ENCODE results near the gene BLNK.

GRCh38 chr10:96304230-96304629, 32.9 kb upstream of the BLNK start, which contains the start of gene DNTT:
- TF ChIP-seq, protein P1, sequence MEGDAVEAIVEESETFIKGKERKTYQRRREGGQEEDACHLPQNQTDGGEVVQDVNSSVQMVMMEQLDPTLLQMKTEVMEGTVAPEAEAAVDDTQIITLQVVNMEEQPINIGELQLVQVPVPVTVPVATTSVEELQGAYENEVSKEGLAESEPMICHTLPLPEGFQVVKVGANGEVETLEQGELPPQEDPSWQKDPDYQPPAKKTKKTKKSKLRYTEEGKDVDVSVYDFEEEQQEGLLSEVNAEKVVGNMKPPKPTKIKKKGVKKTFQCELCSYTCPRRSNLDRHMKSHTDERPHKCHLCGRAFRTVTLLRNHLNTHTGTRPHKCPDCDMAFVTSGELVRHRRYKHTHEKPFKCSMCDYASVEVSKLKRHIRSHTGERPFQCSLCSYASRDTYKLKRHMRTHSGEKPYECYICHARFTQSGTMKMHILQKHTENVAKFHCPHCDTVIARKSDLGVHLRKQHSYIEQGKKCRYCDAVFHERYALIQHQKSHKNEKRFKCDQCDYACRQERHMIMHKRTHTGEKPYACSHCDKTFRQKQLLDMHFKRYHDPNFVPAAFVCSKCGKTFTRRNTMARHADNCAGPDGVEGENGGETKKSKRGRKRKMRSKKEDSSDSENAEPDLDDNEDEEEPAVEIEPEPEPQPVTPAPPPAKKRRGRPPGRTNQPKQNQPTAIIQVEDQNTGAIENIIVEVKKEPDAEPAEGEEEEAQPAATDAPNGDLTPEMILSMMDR (IDR thresholded peaks at IDR 0.05) = no peak
- no peak for TF ChIP-seq POLR2A (IDR thresholded peaks at IDR 0.05)

Measured in esophagus squamous epithelium (tissue), 4 donors.